MM.1S (cell line): ENCODE data around the gene YWHAQ.

Source experiments
- DNase-seq: peaks from one replicate; pipeline ENCODE4 v3.0.0-alpha.2; 2015
- H2AFZ ChIP-seq: fragments of 300-600 bp; sonication (generic); 2 replicates; pipeline ENCODE4 v1.6.0; 2016; ENCODE audit warnings: antibody characterized with exemption, low read length
- H3F3A ChIP-seq: fragments of 300-600 bp; sonication (generic); 2 replicates; pipeline ENCODE4 v1.6.1; 2016; ENCODE audit warnings: mild to moderate bottlenecking, antibody characterized with exemption, low read length, moderate library complexity, mixed read lengths; ENCODE audit not compliant: insufficient read depth
- H3K27ac ChIP-seq: fragments of 300-600 bp; sonication (generic); 2 replicates; pipeline ENCODE4 v1.5.1; 2016; ENCODE audit warnings: mild to moderate bottlenecking, low read length
- H3K27me3 ChIP-seq: fragments of 300-600 bp; sonication (generic); replicated peaks from 2 replicates; pipeline ENCODE4 v1.6.0; 2016; ENCODE audit warnings: low read length; ENCODE audit not compliant: insufficient read depth
- H3K36me3 ChIP-seq: fragments of 300-600 bp; sonication (generic); replicated peaks from 2 replicates; pipeline ENCODE4 v1.6.1; 2016; ENCODE audit warnings: mild to moderate bottlenecking, low read length, mixed read lengths; ENCODE audit not compliant: insufficient read depth
- H3K4me1 ChIP-seq: fragments of 300-600 bp; sonication (generic); 2 replicates; pipeline ENCODE4 v1.6.1; 2016; ENCODE audit warnings: low read length, mixed read lengths
- H3K4me2 ChIP-seq: fragments of 300-600 bp; sonication (generic); 2 replicates; pipeline ENCODE4 v1.6.0; 2016; ENCODE audit warnings: low read depth, low read length
- H3K4me3 ChIP-seq: fragments of 300-600 bp; sonication (generic); 2 replicates; pipeline ENCODE4 v1.5.1; 2016; ENCODE audit warnings: low read length, mixed read lengths
- H3K79me2 ChIP-seq: fragments of 300-600 bp; sonication (generic); 2 replicates; pipeline ENCODE4 v1.6.1; 2016; ENCODE audit warnings: mixed run types, low read length, mixed read lengths
- H3K9ac ChIP-seq: fragments of 300-600 bp; sonication (generic); 2 replicates; pipeline ENCODE4 v1.6.1; 2016; ENCODE audit warnings: low read length, mixed read lengths
- H3K9me2 ChIP-seq: fragments of 300-600 bp; sonication (generic); replicated peaks from 2 replicates; pipeline ENCODE4 v1.6.1; 2016; ENCODE audit warnings: mild to moderate bottlenecking, low read length, mixed read lengths; ENCODE audit not compliant: insufficient read depth
- H3K9me3 ChIP-seq: fragments of 300-600 bp; sonication (generic); replicated peaks from 2 replicates; pipeline ENCODE4 v1.6.1; 2016; ENCODE audit warnings: mild to moderate bottlenecking, low read length, mixed read lengths; ENCODE audit not compliant: insufficient read depth
- H4K20me1 ChIP-seq: fragments of 300-600 bp; sonication (generic); 2 replicates; pipeline ENCODE4 v1.6.1; 2016; ENCODE audit warnings: mild to moderate bottlenecking, low read length, moderate library complexity, mixed read lengths; ENCODE audit not compliant: insufficient read depth
- CTCF ChIP-seq: fragments of 300-600 bp; sonication (generic); IDR thresholded peaks from 2 replicates; pipeline ENCODE4 v1.5.1; 2016; ENCODE audit warnings: antibody characterized with exemption, low read length, mixed read lengths
- EZH2 ChIP-seq: fragments of 300-600 bp; sonication (generic); optimal IDR thresholded peaks from 2 replicates; pipeline ENCODE3; 2017; ENCODE audit warnings: low read depth, mild to moderate bottlenecking, antibody characterized with exemption, low read length, mixed read lengths
- EZH2phosphoT487 ChIP-seq: fragments of 300-600 bp; sonication (generic); IDR thresholded peaks from 2 replicates; pipeline ENCODE4 v1.6.1; 2018; ENCODE audit warnings: antibody characterized with exemption, low read length

Gene YWHAQ

GRCh38 chr2:9663008-9663879 is 32.4 kb upstream of the YWHAQ start:
- Histone ChIP-seq H3K4me1 (peaks cover 9% of the 10 kb centered on the region), H3K27me3 (no peaks in the 10 kb centered on the region), H3K9me3 (no peaks in the 10 kb centered on the region), H3K4me2 (no peak overlapping the region), H3K9ac (no peak overlapping the region), H4K20me1 (no peaks in the 10 kb centered on the region), H3K27ac (no peak overlapping the region), H2AFZ (no peak overlapping the region), H3K36me3 (no peaks in the 10 kb centered on the region), H3K9me2 (no peaks in the 10 kb centered on the region), H3K79me2 (no peaks in the 10 kb centered on the region), H3F3A (peaks cover 3% of the 10 kb centered on the region; the same call in 1 of the 2 replicates), H3K4me3 (no peak overlapping the region)
- TF ChIP-seq CTCF (no peak), EZH2phosphoT487 (no peak), EZH2 (no peak)
- DNase-seq: peak; percentile 26

- H3K79me2 ChIP-seq: no peaks in the 10 kb centered on the region
- H3K27me3 ChIP-seq: no peaks in the 10 kb centered on the region
- TF ChIP-seq EZH2phosphoT487: no peak
- TF ChIP-seq EZH2: no peak
- no peak for TF ChIP-seq CTCF
- H4K20me1 ChIP-seq: no peaks in the 10 kb centered on the region
- H3K4me1 ChIP-seq: peaks cover 9% of the 10 kb centered on the region
- no peaks in the 10 kb centered on the region for H3K9me2 ChIP-seq
- DNase-seq: no peak
- peaks cover 3% of the 10 kb centered on the region; the same call in 1 of the 2 replicates for H3F3A ChIP-seq
- H3K27ac ChIP-seq: no peak overlapping the region
- H3K36me3 ChIP-seq: no peaks in the 10 kb centered on the region
- no peak overlapping the region for H3K4me2 ChIP-seq
- no peaks in the 10 kb centered on the region for H3K9me3 ChIP-seq
- no peak overlapping the region for H3K9ac ChIP-seq
- no peak overlapping the region for H3K4me3 ChIP-seq
- H2AFZ ChIP-seq: no peak overlapping the region
Observed at GRCh38 chr2:9661261-9661660, 30.5 kb upstream of the YWHAQ start.

GRCh38 chr2:9660781-9661180 is 30.0 kb upstream of the YWHAQ start:
- peaks cover 9% of the 10 kb centered on the region for H3K4me1 ChIP-seq
- no peaks in the 10 kb centered on the region for H3K79me2 ChIP-seq
- no peaks in the 10 kb centered on the region for H3K36me3 ChIP-seq
- H4K20me1 ChIP-seq: no peaks in the 10 kb centered on the region
- no peaks in the 10 kb centered on the region for H3K9me2 ChIP-seq
- no peak overlapping the region for H3K27ac ChIP-seq
- peaks cover 3% of the 10 kb centered on the region; the same call in 1 of the 2 replicates for H3F3A ChIP-seq
- no peak overlapping the region for H2AFZ ChIP-seq
- no peak overlapping the region for H3K4me3 ChIP-seq
- TF ChIP-seq EZH2phosphoT487 (no peak), CTCF (no peak), EZH2 (no peak)
- no peak overlapping the region for H3K4me2 ChIP-seq
- no peak overlapping the region for H3K9ac ChIP-seq
- H3K9me3 ChIP-seq: no peaks in the 10 kb centered on the region
- no peaks in the 10 kb centered on the region for H3K27me3 ChIP-seq
- DNase-seq: no peak
